ENCODE measurements around the gene ANKRD40.

ANKRD40 gene

GRCh38 chr17:50662632-50663225 lies 45.0 kb downstream of the ANKRD40 start:
- TF ChIP-seq CTCF (IDR thresholded peaks at IDR 0.05; ENCODE audit: low read depth, low read length, poor library complexity, severe bottlenecking) (no peak), EZH2phosphoT487 (IDR thresholded peaks at IDR 0.05; ENCODE audit: borderline replicate concordance, low read length) (no peak)
- H3K9me3 ChIP-seq (ENCODE audit: control insufficient read depth, insufficient read depth, low read length), result no peaks in the 10 kb centered on the region
- no peaks in the 10 kb centered on the region for H3K9me2 ChIP-seq (replicated peaks; ENCODE audit: control insufficient read depth, low read length)
- H3K79me2 ChIP-seq (ENCODE audit: control insufficient read depth, low read length), result no peaks in the 10 kb centered on the region
- no peaks in the 10 kb centered on the region for H3K27me3 ChIP-seq (ENCODE audit: control insufficient read depth, low read length)
- H3K36me3 ChIP-seq (ENCODE audit: control insufficient read depth, low read length), result no peaks in the 10 kb centered on the region
- no peaks in the 10 kb centered on the region for H4K20me1 ChIP-seq (ENCODE audit: control insufficient read depth, insufficient read depth, low read depth, low read length)
- H3K4me1 ChIP-seq (ENCODE audit: control insufficient read depth, low read length), result no peaks in the 10 kb centered on the region
- H3K27ac ChIP-seq (ENCODE audit: low read depth, low read length), result no peak overlapping the region
- no peaks in the 10 kb centered on the region for H3F3A ChIP-seq (ENCODE audit: control insufficient read depth, insufficient read depth)
- H3K4me3 ChIP-seq (ENCODE audit: low read length), result no peak overlapping the region
- H3K4me2 ChIP-seq (ENCODE audit: low read length), result no peak overlapping the region

DNA sequence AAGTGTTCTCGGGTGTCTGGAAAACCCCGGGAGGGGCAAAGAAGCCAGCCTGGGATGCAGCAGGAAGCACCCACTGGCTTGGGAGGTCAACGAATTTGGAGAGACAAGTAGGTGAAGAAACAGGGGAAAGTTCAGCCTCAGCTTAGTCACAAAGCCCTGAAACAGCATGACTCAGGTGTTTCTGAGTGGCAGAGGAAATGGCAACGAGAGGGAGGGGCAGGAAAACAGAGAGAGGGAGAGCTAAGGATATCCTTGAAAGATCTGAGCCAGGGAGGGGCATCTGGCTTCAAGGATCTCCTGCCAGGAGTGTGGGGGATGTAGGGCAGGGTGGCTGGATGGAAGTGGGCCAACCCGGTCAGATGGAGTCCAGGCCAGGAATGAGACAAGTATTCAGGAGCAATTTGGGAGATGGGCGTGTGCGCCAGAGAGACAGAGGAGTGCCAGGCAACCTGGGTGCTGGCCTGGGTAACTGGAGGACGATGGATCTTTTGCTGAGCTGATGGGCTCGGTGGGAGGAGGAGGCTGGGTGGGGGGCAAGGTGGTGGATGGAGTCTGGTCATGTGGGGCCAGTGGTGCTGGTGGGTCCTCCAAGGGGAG lies 45.8 kb downstream of the ANKRD40 start:
- H3K27me3 ChIP-seq (ENCODE audit: control insufficient read depth, low read length), result no peaks in the 10 kb centered on the region
- no peak overlapping the region for H3K27ac ChIP-seq (ENCODE audit: low read depth, low read length)
- no peaks in the 10 kb centered on the region for H3K36me3 ChIP-seq (ENCODE audit: control insufficient read depth, low read length)
- no peak overlapping the region for H3K4me2 ChIP-seq (ENCODE audit: low read length)
- no peaks in the 10 kb centered on the region for H3F3A ChIP-seq (ENCODE audit: control insufficient read depth, insufficient read depth)
- H4K20me1 ChIP-seq (ENCODE audit: control insufficient read depth, insufficient read depth, low read depth, low read length), result no peaks in the 10 kb centered on the region
- no peaks in the 10 kb centered on the region for H3K4me1 ChIP-seq (ENCODE audit: control insufficient read depth, low read length)
- H3K9me2 ChIP-seq (replicated peaks; ENCODE audit: control insufficient read depth, low read length), result no peaks in the 10 kb centered on the region
- no peak for TF ChIP-seq EZH2phosphoT487 (IDR thresholded peaks at IDR 0.05; ENCODE audit: borderline replicate concordance, low read length)
- no peak for TF ChIP-seq CTCF (IDR thresholded peaks at IDR 0.05; ENCODE audit: low read depth, low read length, poor library complexity, severe bottlenecking)
- no peaks in the 10 kb centered on the region for H3K79me2 ChIP-seq (ENCODE audit: control insufficient read depth, low read length)
- H3K4me3 ChIP-seq (ENCODE audit: low read length), result no peak overlapping the region
- H3K9me3 ChIP-seq (ENCODE audit: control insufficient read depth, insufficient read depth, low read length), result no peaks in the 10 kb centered on the region

DNA sequence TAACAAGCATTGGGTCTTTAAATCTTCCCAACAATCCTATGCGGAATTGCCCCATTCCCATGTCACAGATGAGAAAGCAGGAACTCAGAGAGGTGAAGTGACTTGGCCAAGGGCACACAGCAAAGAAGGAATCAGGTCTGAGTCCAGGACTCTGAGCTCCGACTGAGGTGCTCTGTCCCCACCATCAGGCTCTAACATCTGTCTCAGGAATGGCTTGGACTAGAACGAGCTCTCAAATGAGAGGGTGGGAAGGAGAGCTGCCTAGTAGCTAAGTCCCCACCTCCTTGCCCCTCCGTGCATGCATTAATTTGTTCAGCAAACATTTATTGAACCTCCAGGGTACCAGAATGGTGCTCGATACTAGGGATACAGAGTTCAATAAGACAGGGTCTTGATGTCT lies 46.4 kb downstream of the ANKRD40 start:
- Histone ChIP-seq H3K4me2 (ENCODE audit: low read length) (no peak overlapping the region), H3K27ac (ENCODE audit: low read depth, low read length) (no peak overlapping the region), H3K27me3 (ENCODE audit: control insufficient read depth, low read length) (no peaks in the 10 kb centered on the region), H3K4me3 (ENCODE audit: low read length) (no peak overlapping the region), H3F3A (ENCODE audit: control insufficient read depth, insufficient read depth) (no peaks in the 10 kb centered on the region), H3K9me2 (replicated peaks; ENCODE audit: control insufficient read depth, low read length) (no peaks in the 10 kb centered on the region), H4K20me1 (ENCODE audit: control insufficient read depth, insufficient read depth, low read depth, low read length) (no peaks in the 10 kb centered on the region), H3K79me2 (ENCODE audit: control insufficient read depth, low read length) (no peaks in the 10 kb centered on the region), H3K9me3 (ENCODE audit: control insufficient read depth, insufficient read depth, low read length) (no peaks in the 10 kb centered on the region), H3K36me3 (ENCODE audit: control insufficient read depth, low read length) (no peaks in the 10 kb centered on the region), H3K4me1 (ENCODE audit: control insufficient read depth, low read length) (no peaks in the 10 kb centered on the region)
- TF ChIP-seq EZH2phosphoT487 (IDR thresholded peaks at IDR 0.05; ENCODE audit: borderline replicate concordance, low read length) (no peak), CTCF (IDR thresholded peaks at IDR 0.05; ENCODE audit: low read depth, low read length, poor library complexity, severe bottlenecking) (no peak)

Data from DOHH2 (cell line).